Glomerular visceral epithelial cell (primary cell): ENCODE data around the gene PGAP6.
"Not testable (repeated sequence)": the region's sequence is repeated elsewhere in the genome, so short reads cannot be mapped to it uniquely, and the experiment has no call there.

ENCODE experiments used
- DNase-seq: peaks from one replicate; pipeline ENCODE4 v3.0.0-alpha.2; 2016; ENCODE audit errors: extremely low spot score

Gene PGAP6

DNA sequence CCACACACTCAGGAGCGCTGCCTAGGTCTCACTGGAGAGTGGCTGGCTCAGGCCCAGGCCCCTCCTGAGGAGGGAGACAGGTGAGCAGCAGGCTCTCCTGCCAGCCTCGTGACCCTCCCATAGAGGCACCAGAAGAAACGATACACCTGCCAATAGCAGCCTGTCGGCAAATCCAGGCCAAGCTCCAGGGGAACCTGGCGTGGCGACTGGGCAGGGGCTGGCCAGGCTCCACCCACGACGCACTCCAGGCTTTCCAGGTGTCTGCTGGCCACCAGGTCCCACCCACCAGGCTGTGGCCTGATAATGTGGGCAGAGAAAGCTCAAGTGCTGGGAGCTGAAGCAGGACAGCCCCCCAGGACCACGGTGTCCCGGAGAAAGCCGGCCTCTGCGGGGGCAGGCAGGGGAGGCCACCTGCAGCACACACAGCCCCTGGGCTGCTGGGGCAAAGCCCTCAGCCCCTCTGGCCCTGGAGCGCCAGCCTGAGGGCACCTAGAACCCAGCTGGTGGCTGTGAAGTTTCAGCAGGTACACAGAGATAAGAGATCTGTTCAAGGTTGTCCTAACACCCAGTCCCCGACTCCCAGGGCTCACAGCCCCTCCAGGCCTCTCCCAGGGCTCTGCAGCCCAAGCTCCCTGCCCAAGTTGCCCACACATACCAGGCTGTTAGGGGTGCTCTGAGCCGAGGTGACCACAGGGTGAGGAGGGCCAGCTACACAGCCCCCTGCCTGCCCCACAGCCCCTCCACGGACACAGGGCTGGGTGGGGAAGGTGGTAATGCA lies 2.4 kb downstream of the PGAP6 start:
- no peak for DNase-seq

DNA sequence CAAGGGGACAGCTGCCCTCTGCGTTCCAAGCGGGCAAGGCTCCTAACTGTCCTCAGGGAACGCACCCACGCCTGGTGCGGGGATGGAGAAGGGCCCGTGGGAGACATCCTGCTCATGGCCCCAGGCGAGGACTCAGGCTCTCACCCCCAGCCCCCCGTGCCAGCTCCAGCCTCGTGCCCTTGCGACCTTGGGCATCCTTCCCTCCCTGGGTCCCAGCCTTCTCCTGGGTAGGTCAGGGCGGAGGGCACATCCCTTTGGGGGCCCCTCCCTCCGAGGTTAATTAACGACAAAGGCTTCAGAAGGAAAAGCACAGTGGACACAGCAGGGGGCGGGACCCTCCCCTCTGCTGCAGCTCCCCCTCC lies 3.0 kb downstream of the PGAP6 start:
- no peak for DNase-seq

GRCh38 chr16:378113-378820 lies 3.5 kb downstream of the PGAP6 start:
- DNase-seq, result not testable (repeated sequence)

DNA sequence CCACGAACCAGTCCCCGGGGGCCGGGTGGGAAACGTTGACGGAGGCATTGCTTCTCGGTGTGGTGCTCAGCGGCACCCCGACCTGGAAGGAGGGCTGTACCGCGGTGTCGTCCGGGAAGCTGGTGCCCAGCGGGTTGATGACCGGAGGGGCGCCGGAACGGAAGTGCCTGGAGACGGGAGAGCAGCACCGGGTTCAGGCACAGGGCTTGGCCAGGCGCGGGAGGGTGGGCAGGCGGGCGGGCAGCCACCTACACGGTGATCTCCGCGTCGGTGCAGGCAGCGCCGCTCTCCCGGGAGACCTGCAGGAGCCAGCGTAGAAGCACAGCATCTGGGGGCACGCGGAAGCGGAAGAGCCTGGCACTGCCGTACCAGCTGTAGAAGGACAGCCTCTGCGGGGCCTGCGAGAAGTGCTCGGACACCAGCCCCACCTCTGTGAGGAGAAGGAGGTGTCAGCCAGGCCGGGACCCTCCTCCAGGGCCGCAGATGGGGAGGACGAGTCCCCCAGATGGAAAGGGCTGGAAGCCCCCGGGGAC lies 4.3 kb downstream of the PGAP6 start:
- no peak for DNase-seq

DNA sequence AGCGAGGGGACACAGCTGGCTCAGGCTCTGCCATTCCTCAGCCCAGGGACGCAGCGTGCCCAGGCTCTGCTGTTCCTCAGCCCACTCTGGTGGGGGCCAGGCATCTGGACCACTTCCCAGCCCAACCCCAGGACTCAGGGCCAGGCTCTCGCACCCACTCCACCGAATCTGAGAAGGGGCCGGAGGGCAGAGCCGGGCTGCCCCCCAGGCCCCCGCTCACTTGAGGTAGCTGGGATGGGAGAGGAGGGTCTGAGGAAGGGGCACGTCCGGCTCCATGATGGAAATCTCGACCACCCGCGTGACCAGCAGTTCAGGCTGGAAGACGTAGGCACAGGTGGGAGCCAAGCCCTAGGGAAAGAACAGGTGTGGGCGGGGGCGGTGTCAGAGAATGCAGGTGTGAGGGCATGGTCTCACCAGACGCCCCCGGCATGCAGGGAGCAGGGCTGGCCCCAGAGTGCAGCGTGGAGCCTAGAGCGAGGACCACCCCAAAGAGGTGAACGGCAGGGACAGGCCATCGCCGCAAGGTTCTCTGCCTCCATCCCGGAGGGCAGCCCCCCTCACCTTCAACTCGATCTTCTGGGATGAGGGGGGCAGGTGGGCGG lies 4.9 kb downstream of the PGAP6 start:
- DNase-seq, result no peak

- DNase-seq, result no peak
Observed at GRCh38 chr16:375927-376816, 5.6 kb downstream of the PGAP6 start.

- no peak for DNase-seq
Observed at GRCh38 chr16:375212-375611, 6.6 kb downstream of the PGAP6 start.

- DNase-seq, result no peak
Observed at GRCh38 chr16:374616-374926, 7.2 kb downstream of the PGAP6 start.

- DNase-seq, result no peak
Observed at GRCh38 chr16:373848-374615, 7.7 kb downstream of the PGAP6 start.

GRCh38 chr16:373020-373598 lies 8.7 kb downstream of the PGAP6 start:
- DNase-seq, result no peak

DNA sequence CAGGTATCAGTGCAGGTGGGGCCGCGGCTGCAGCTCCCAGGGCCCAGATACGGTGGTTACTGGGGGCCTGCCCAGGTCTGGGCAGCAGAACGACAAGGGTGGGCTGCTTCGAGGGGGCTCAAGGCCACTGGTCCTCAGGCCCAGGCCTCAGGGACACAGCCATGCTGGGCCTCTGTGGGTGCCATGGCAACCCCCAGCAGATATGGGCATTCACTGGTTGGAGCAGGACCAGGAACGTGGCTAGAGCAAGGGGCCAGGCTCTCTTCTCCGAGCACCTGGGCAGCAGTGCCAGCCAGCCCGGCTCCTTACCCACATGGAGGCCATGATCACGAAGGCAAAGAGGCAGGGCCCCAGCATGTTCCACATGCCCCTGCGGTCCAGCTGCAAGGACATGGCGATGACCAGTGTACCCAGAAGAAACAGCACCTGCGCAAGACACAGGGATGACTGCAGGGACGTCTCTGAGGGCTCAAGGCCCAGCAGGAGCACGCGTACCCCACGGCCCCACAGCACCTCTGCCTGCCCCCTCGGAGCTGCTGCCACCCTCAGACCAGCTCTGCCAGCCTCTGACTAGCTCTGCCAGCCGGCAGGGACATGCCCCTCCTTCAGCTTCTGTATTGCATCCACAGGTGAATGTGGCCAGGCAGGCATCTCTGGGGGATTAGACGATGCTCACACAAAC lies 9.3 kb downstream of the PGAP6 start:
- DNase-seq, result no peak

- no peak for DNase-seq
Observed at GRCh38 chr16:371515-372301, 10.1 kb downstream of the PGAP6 start.

- DNase-seq, result no peak
Observed at GRCh38 chr16:370979-371514, 10.7 kb downstream of the PGAP6 start.

DNA sequence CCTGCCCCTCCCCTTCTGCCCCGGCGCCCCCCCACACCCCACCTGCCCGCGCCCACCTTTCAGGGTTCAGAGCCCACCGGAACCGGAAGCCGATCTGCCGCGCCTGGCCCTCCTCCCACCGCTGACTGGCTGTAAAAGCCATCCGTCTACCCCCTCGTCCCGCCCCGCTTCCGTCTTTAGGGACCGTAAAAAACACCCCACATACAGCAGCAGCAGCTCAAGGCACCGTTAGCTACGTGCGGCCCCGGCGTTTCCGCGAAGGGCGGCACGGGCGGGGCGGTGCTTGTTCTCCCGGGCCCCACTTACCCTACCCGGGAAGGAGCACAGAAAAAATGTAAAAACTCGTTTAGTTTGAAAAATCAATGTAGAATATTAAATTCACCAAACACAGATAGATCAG lies 11.3 kb downstream of the PGAP6 start, which contains the start of gene MRPL28:
Gene MRPL28 (minus strand): TSS at position 96 of the 400 bp plus-strand sequence. CDS start 320 bp downstream, outside the sequence.
- peak; percentile 94 for DNase-seq

DNA sequence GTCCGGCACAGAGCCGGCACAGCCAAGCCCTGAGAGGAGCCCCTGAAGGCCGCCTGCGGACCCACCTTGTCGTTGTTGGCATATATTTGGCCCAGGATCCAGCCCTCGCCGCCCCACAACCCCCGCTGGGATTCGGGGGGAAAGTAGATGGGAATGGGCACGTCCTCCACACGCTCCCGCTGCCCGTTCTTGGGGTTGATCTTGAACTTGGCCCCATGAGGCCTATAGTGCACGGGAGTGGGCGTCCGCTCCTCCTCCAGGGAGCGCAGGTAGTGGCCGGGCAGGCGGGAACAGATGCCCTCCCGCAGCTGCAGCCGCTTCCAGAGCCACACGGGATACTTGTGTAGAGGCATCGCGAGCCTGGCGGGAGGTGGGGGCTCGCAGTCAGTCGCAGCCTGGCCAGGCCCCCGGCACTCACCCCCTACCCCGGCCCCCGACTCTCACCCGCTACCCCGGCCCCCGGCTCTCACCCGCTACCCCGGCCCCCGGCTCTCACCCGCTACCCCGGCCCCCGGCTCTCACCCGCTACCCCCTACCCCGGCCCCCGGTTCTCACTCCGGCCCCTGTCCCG lies 11.8 kb downstream of the PGAP6 start:
- DNase-seq, result peak; percentile 23

- DNase-seq, result no peak
Observed at GRCh38 chr16:369275-369865, 12.4 kb downstream of the PGAP6 start.

- no peak for DNase-seq
Observed at GRCh38 chr16:368388-369158, 13.2 kb downstream of the PGAP6 start.
